Measurements from ENCODE around the gene RASL12. TPM values are rescaled to one million over a fixed set of nuclear protein-coding genes. Genes with fewer than 3 reads are reported as not detected.

Gene RASL12
- total and polyA plus RNA-seq, 10 donors: 2.7 to 38.5 (median 9.3) TPM

- TF ChIP-seq POLR2AphosphoS5 (IDR thresholded peaks at IDR 0.05) (no peak), CTCF (IDR thresholded peaks at IDR 0.05 in 8 of 11, conservative IDR thresholded peaks at IDR 0.05 in 3 of 11) (no peak), POLR2A (IDR thresholded peaks at IDR 0.05) (no peak)
- no peak for DNase-seq
- Histone ChIP-seq H3K4me3 (peak overlapping the region; percentile 77 to 98 (median 93)), H3K27ac (peak overlapping the region in 7 of 8 donors; percentile 46 to 89 (median 81)), H3K9me3 (no peaks in the 10 kb centered on the region), H3K36me3 (peaks cover 0 to 22% (median 12%) of the 10 kb centered on the region in 6 donors), H3K4me1 (peaks cover 10 to 47% (median 31%) of the 10 kb centered on the region in 6 donors), H3K27me3 (replicated peaks in 1 of 7) (no peaks in the 10 kb centered on the region)
- intact Hi-C loops (cut with DNase I; ENCODE audit: low total_unique reads): loop anchor here (5.0 kb wide), 1 partner anchor 268 kb away; the partner anchor contains the start of gene RNU5A-1
- 59 to 65% (median 64%) methylated on average over 12 of the region's 12 CpGs for WGBS, 5 donors
Observed at GRCh38 chr15:65029736-65030208, 38.0 kb downstream of the RASL12 start.

GRCh38 chr15:65028921-65029735 lies 38.7 kb downstream of the RASL12 start, which contains the start of gene MTFMT:
Gene MTFMT, minus strand, starts transcription at chr15:65029639. Its CDS starts 26 bp downstream, at chr15:65029613.
- WGBS, 5 donors: 0 to 1% (median 1%) methylated on average over 27 to 73 of the region's 73 CpGs
- peaks cover 0 to 29% (median 18%) of the 10 kb centered on the region in 6 donors for H3K36me3 ChIP-seq
- TF ChIP-seq CTCF (IDR thresholded peaks at IDR 0.05 in 8 of 11, conservative IDR thresholded peaks at IDR 0.05 in 3 of 11) (peak in 1 of 11 experiments; percentile 35), POLR2A (IDR thresholded peaks at IDR 0.05) (peak in 2 of 3 donors; percentile 73 to 79), POLR2AphosphoS5 (IDR thresholded peaks at IDR 0.05) (peak; percentile 95 to 97 (median 96))
- H3K9me3 ChIP-seq: no peaks in the 10 kb centered on the region
- H3K4me1 ChIP-seq: peaks cover 10 to 45% (median 31%) of the 10 kb centered on the region in 6 donors
- DNase-seq: peak; percentile 98
- H3K4me3 ChIP-seq: peak within 1 kb of the TSS; percentile 77 to 98 (median 93)
- peak within 1 kb of the TSS; percentile 46 to 89 (median 78) for H3K27ac ChIP-seq
- no peaks in the 10 kb centered on the region for H3K27me3 ChIP-seq (replicated peaks in 1 of 7)
- intact Hi-C loops (cut with DNase I; ENCODE audit: low total_unique reads): no loop called here

- no peaks in the 10 kb centered on the region for H3K9me3 ChIP-seq
- H3K4me3 ChIP-seq: peak overlapping the region; percentile 77 to 98 (median 93)
- DNase-seq: no peak
- WGBS, 5 donors: 25 to 33% (median 27%) methylated on average over 10 of the region's 10 CpGs
- no peak for TF ChIP-seq POLR2A (IDR thresholded peaks at IDR 0.05)
- no peak for TF ChIP-seq CTCF (IDR thresholded peaks at IDR 0.05 in 8 of 11, conservative IDR thresholded peaks at IDR 0.05 in 3 of 11)
- no peak for TF ChIP-seq POLR2AphosphoS5 (IDR thresholded peaks at IDR 0.05)
- peaks cover 10 to 37% (median 25%) of the 10 kb centered on the region in 6 donors for H3K4me1 ChIP-seq
- H3K27ac ChIP-seq: peak overlapping the region in 4 of 8 donors; percentile 10 to 89 (median 78)
- no peaks in the 10 kb centered on the region for H3K27me3 ChIP-seq (replicated peaks in 1 of 7)
- peaks cover 0 to 37% (median 25%) of the 10 kb centered on the region in 6 donors for H3K36me3 ChIP-seq
- intact Hi-C loops (cut with DNase I; ENCODE audit: low total_unique reads): no loop called here
Observed at GRCh38 chr15:65028338-65028737, 39.5 kb downstream of the RASL12 start.

GRCh38 chr15:65027593-65027992 lies 40.2 kb downstream of the RASL12 start:
- 42 to 53% (median 51%) methylated on average over 1 of the region's 1 CpG for WGBS, 5 donors
- peak overlapping the region in 4 of 8 donors; percentile 85 to 98 (median 92) for H3K4me3 ChIP-seq

More at GRCh38 chr15:65027593-65027992, 40.2 kb downstream of the RASL12 start:
- H3K27ac ChIP-seq: peak overlapping the region in 1 of 8 donors; percentile 10
- H3K4me1 ChIP-seq: peaks cover 10 to 32% (median 17%) of the 10 kb centered on the region in 6 donors
- H3K36me3 ChIP-seq: peaks cover 0 to 44% (median 28%) of the 10 kb centered on the region in 6 donors
- no peak for TF ChIP-seq POLR2A (IDR thresholded peaks at IDR 0.05)
- no peak for TF ChIP-seq CTCF (IDR thresholded peaks at IDR 0.05 in 8 of 11, conservative IDR thresholded peaks at IDR 0.05 in 3 of 11)
- no peak for TF ChIP-seq POLR2AphosphoS5 (IDR thresholded peaks at IDR 0.05)
- intact Hi-C loops (cut with DNase I; ENCODE audit: low total_unique reads): no loop called here
- no peaks in the 10 kb centered on the region for H3K9me3 ChIP-seq
- no peaks in the 10 kb centered on the region for H3K27me3 ChIP-seq (replicated peaks in 1 of 7)
- no peak for DNase-seq

Data from spleen (tissue), 11 donors.